ENCODE results near the gene POC1A.

DNA sequence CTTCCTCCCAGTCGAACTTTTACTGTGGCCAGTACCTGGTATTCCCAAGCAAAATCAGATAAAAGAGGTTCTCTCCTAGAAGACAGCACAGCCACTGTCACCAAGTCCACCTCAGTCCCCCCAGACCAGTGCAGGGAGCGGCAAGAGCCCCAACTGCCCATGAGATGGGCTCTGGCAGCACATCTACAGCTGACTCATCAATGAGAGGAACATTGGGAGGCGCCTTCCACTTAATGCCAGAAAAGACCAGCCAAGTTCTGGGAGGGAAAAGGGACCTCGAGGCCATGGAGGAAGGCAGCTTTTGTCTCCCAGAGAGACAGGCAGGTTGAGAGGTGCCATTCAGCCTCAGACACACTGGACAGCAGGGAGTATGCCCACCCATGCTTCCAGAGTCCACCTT is 28.2 kb downstream of the POC1A start:
- no peak for TF ChIP-seq GATA2 (IDR thresholded peaks at IDR 0.05; ENCODE audit: low read depth, low read length)
- TF ChIP-seq GATA3 (IDR thresholded peaks at IDR 0.05; ENCODE audit: low read depth, low read length): no peak

All from SH-SY5Y (cell line).